NAMALWA (cell line): ENCODE measurements around the gene TAS2R19.
"Not testable (repeated sequence)": the region's sequence is repeated elsewhere in the genome, so short reads cannot be mapped to it uniquely, and the experiment has no call there.

Experiments
- DNase-seq: peaks from one replicate; pipeline ENCODE4 v3.0.0-alpha.2; 2015; ENCODE audit warnings: low spot score

TAS2R19 gene

GRCh38 chr12:11022520-11022919, at the start of gene TAS2R19:
TSS of gene TAS2R19 (minus strand) at chr12:11022620. CDS start at chr12:11022571, 49 bp downstream.
- DNase-seq = no peak

GRCh38 chr12:11071414-11071813, 49.0 kb upstream of the TAS2R19 start:
- DNase-seq = no peak

GRCh38 chr12:11070999-11071398, 48.6 kb upstream of the TAS2R19 start:
- no peak for DNase-seq

GRCh38 chr12:11069854-11070365, 47.5 kb upstream of the TAS2R19 start:
- no peak for DNase-seq

- DNase-seq = no peak
These were observed 45.1 kb upstream of the TAS2R19 start for GRCh38 chr12:11067514-11067913.

GRCh38 chr12:11062194-11062593, 39.8 kb upstream of the TAS2R19 start, which contains the start of gene TAS2R46:
TSS of gene TAS2R46 (minus strand) at chr12:11062294. CDS start at chr12:11062294, 0 bp downstream.
- DNase-seq = not testable (repeated sequence)

- DNase-seq = no peak
These were observed 37.4 kb upstream of the TAS2R19 start for GRCh38 chr12:11059784-11060183.

- DNase-seq = no peak
These were observed 36.6 kb upstream of the TAS2R19 start for GRCh38 chr12:11059041-11059440.

- no peak for DNase-seq
These were observed 32.9 kb upstream of the TAS2R19 start for GRCh38 chr12:11055306-11055705.

- DNase-seq = not testable (repeated sequence)
These were observed 27.5 kb upstream of the TAS2R19 start for GRCh38 chr12:11049806-11050531.

- not testable (repeated sequence) for DNase-seq
These were observed 18.9 kb upstream of the TAS2R19 start for GRCh38 chr12:11041366-11041765.

GRCh38 chr12:11040162-11040561, 17.7 kb upstream of the TAS2R19 start:
- no peak for DNase-seq

GRCh38 chr12:11039171-11039570, 16.8 kb upstream of the TAS2R19 start:
- no peak for DNase-seq

- not testable (repeated sequence) for DNase-seq
These were observed 11.5 kb upstream of the TAS2R19 start for GRCh38 chr12:11033959-11034358.

- DNase-seq = no peak
These were observed 8.9 kb upstream of the TAS2R19 start, which contains the start of gene TAS2R31 for GRCh38 chr12:11031307-11031706. TSS of gene TAS2R31 (minus strand) at chr12:11031407. CDS start at chr12:11031335, 72 bp downstream.

GRCh38 chr12:11026118-11026517, 3.7 kb upstream of the TAS2R19 start:
- no peak for DNase-seq

GRCh38 chr12:11023387-11023786, 967 bp upstream of the TAS2R19 start:
- no peak for DNase-seq

GRCh38 chr12:11016937-11017336, 5.5 kb downstream of the TAS2R19 start:
- DNase-seq = no peak

- no peak for DNase-seq
These were observed 6.5 kb downstream of the TAS2R19 start for GRCh38 chr12:11015775-11016430.

- no peak for DNase-seq
These were observed 8.2 kb downstream of the TAS2R19 start for GRCh38 chr12:11014234-11014633.

- no peak for DNase-seq
These were observed 14.8 kb downstream of the TAS2R19 start for GRCh38 chr12:11007608-11008007.

GRCh38 chr12:10998204-10998603, 24.2 kb downstream of the TAS2R19 start, which contains the start of gene TAS2R20:
TSS of gene TAS2R20 (minus strand) at chr12:10998304. CDS start at chr12:10997875, 429 bp downstream.
- DNase-seq = no peak

GRCh38 chr12:10994307-10994706, 28.1 kb downstream of the TAS2R19 start:
- no peak for DNase-seq
